OCI-LY3 (cell line): ENCODE results near the gene MIOX.

Source experiments
- H2AFZ ChIP-seq: fragments of 200-600, 300-600 bp; shearing (Covaris generic); 2 replicates; pipeline ENCODE4 v1.6.0; 2014; ENCODE audit warnings: antibody characterized with exemption, low read depth, low read length
- H3K27ac ChIP-seq: fragments of 200-600, 300-600 bp; sonication (generic); 2 replicates; pipeline ENCODE4 v1.5.1; 2014; ENCODE audit warnings: mild to moderate bottlenecking, low read length, moderate library complexity, mixed read lengths
- H3K27me3 ChIP-seq: fragments of 200-600, 300-600 bp; sonication (generic); 2 replicates; pipeline ENCODE4 v1.6.1; 2014; ENCODE audit warnings: low read depth, low read length, mixed read lengths
- H3K36me3 ChIP-seq: fragments of 200-600, 300-600 bp; sonication (generic); replicated peaks from 2 replicates; pipeline ENCODE3; 2014; ENCODE audit warnings: low read depth, low read length, mixed read lengths
- H3K4me1 ChIP-seq: fragments of 300-600, 200-600 bp; sonication (generic); 2 replicates; pipeline ENCODE4 v1.6.1; 2014; ENCODE audit warnings: low read length, mixed read lengths
- H3K4me2 ChIP-seq: fragments of 200-600, 300-600 bp; sonication (generic); 2 replicates; pipeline ENCODE4 v1.6.1; 2014; ENCODE audit warnings: low read length, mixed read lengths
- H3K4me3 ChIP-seq: fragments of 300-600, 200-600 bp; sonication (generic); 2 replicates; pipeline ENCODE4 v1.5.1; 2014; ENCODE audit warnings: antibody characterized with exemption, mild to moderate bottlenecking, low read length, moderate library complexity
- H3K79me2 ChIP-seq: fragments of 300-600, 200-600 bp; shearing (Covaris generic); 2 replicates; pipeline ENCODE4 v1.6.1; 2014; ENCODE audit warnings: mild to moderate bottlenecking, low read length, mixed read lengths
- H3K9ac ChIP-seq: fragments of 300-600, 200-600 bp; shearing (Covaris generic); 2 replicates; pipeline ENCODE4 v1.6.0; 2014; ENCODE audit warnings: mild to moderate bottlenecking, low read length, moderate library complexity
- H3K9me3 ChIP-seq: fragments of 200-600, 300-600 bp; shearing (Covaris generic); 2 replicates; pipeline ENCODE4 v1.6.1; 2014; ENCODE audit warnings: low read length, mixed read lengths; ENCODE audit not compliant: insufficient read depth
- H4K20me1 ChIP-seq: fragments of 200-600, 300-600 bp; sonication (generic); 2 replicates; pipeline ENCODE4 v1.6.1; 2016; ENCODE audit warnings: low read length, mixed read lengths; ENCODE audit not compliant: insufficient read depth
- CTCF ChIP-seq: fragments of 200-600, 300-600 bp; sonication (generic); IDR thresholded peaks from 2 replicates; pipeline ENCODE4 v1.5.1; 2014; ENCODE audit warnings: antibody characterized with exemption, low read length, low read depth
- EZH2phosphoT487 ChIP-seq: fragments of 200-600 bp; shearing (Covaris generic); IDR thresholded peaks from 2 replicates; pipeline ENCODE4 v1.6.1; 2018; ENCODE audit warnings: antibody characterized with exemption, mixed run types, low read depth

MIOX gene

GRCh38 chr22:50516068-50516467 lies 29.4 kb downstream of the MIOX start:
- no peaks in the 10 kb centered on the region; the same call in 1 of the 2 replicates for H4K20me1 ChIP-seq
- no peaks in the 10 kb centered on the region for H3K9me3 ChIP-seq
- no peaks in the 10 kb centered on the region for H3K36me3 ChIP-seq
- H3K4me2 ChIP-seq = no peak overlapping the region
- no peak overlapping the region for H3K4me3 ChIP-seq
- no peaks in the 10 kb centered on the region for H3K27me3 ChIP-seq
- no peaks in the 10 kb centered on the region for H3K4me1 ChIP-seq
- no peak overlapping the region for H2AFZ ChIP-seq
- H3K27ac ChIP-seq = no peak overlapping the region
- H3K9ac ChIP-seq = no peak overlapping the region
- TF ChIP-seq EZH2phosphoT487 (no peak), CTCF (no peak)
- peaks cover 34% of the 10 kb centered on the region for H3K79me2 ChIP-seq

GRCh38 chr22:50516891-50517290 lies 30.2 kb downstream of the MIOX start:
- Histone ChIP-seq H3K79me2 (peaks cover 34% of the 10 kb centered on the region), H3K36me3 (no peaks in the 10 kb centered on the region)

GRCh38 chr22:50517495-50518260 lies 31.0 kb downstream of the MIOX start:
- no peaks in the 10 kb centered on the region for H3K36me3 ChIP-seq
- no peak overlapping the region for H2AFZ ChIP-seq
- no peak overlapping the region for H3K4me3 ChIP-seq
- TF ChIP-seq EZH2phosphoT487 (no peak), CTCF (no peak)
- no peak overlapping the region for H3K27ac ChIP-seq
- no peaks in the 10 kb centered on the region for H3K27me3 ChIP-seq
- H3K4me2 ChIP-seq = no peak overlapping the region
- no peaks in the 10 kb centered on the region for H3K4me1 ChIP-seq
- no peaks in the 10 kb centered on the region; the same call in 1 of the 2 replicates for H4K20me1 ChIP-seq
- peaks cover 28% of the 10 kb centered on the region for H3K79me2 ChIP-seq
- H3K9ac ChIP-seq = no peak overlapping the region
- H3K9me3 ChIP-seq = no peaks in the 10 kb centered on the region

More at GRCh38 chr22:50516891-50517290, 30.2 kb downstream of the MIOX start:
- H3K27ac ChIP-seq = no peak overlapping the region
- no peak for TF ChIP-seq EZH2phosphoT487
- no peak for TF ChIP-seq CTCF
- no peak overlapping the region for H2AFZ ChIP-seq
- H3K27me3 ChIP-seq = no peaks in the 10 kb centered on the region
- no peaks in the 10 kb centered on the region; the same call in 1 of the 2 replicates for H4K20me1 ChIP-seq
- no peak overlapping the region for H3K4me2 ChIP-seq
- no peak overlapping the region for H3K4me3 ChIP-seq
- H3K9me3 ChIP-seq = no peaks in the 10 kb centered on the region
- H3K4me1 ChIP-seq = no peaks in the 10 kb centered on the region
- no peak overlapping the region for H3K9ac ChIP-seq

GRCh38 chr22:50518606-50519005 lies 31.9 kb downstream of the MIOX start:
- no peak overlapping the region for H3K4me3 ChIP-seq

More at GRCh38 chr22:50518606-50519005, 31.9 kb downstream of the MIOX start:
- Histone ChIP-seq H3K36me3 (no peaks in the 10 kb centered on the region), H3K4me1 (no peaks in the 10 kb centered on the region), H3K9me3 (no peaks in the 10 kb centered on the region), H3K4me2 (no peak overlapping the region), H3K79me2 (peaks cover 20% of the 10 kb centered on the region), H3K9ac (no peak overlapping the region), H3K27me3 (no peaks in the 10 kb centered on the region), H2AFZ (no peak overlapping the region), H4K20me1 (no peaks in the 10 kb centered on the region; the same call in 1 of the 2 replicates), H3K27ac (no peak overlapping the region)
- TF ChIP-seq EZH2phosphoT487 (no peak), CTCF (no peak)
